Airway epithelial cell (primary cell): ENCODE measurements around the gene UBE2Z. TPM values are rescaled to one million over a fixed set of nuclear protein-coding genes. Genes with fewer than 3 reads are reported as not detected.

Experiments used
- total RNA-seq: library from RNA; depleted of rRNA; stranded (reverse); fragments of >200 nt; gene quantifications from 2 replicates; pipeline ENCODE4 v1.2.3, GENCODE V29; 2015

Gene UBE2Z
- total RNA-seq, result 58.4 and 66.9 TPM in 2 replicates

DNA sequence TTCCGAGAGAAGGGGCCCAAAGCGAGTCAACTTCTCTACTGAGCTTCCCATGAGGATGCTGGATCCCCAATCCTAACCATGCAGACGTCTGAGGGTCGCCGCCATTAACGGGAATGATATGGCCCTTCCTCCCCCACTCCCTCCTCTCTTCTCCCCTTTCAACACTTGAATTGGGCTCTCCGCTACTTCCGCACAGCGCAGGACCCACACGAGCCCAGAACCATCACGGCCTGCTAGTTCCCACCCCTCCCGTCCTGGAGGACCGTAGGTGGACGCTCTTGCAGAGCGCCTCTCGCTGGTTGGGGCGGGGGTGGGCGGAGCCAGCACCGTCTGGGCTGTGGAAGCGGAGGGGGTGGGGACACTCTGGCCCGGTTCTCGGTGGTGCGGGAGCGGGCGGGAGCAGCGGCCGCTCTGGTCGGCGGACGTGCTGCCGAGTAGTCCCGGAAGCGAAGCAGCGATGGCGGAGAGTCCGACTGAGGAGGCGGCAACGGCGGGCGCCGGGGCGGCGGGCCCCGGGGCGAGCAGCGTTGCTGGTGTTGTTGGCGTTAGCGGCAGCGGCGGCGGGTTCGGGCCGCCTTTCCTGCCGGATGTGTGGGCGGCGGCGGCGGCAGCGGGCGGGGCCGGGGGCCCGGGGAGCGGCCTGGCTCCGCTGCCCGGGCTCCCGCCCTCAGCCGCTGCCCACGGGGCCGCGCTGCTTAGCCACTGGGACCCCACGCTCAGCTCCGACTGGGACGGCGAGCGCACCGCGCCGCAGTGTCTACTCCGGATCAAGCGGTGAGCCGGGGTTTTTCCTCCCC, at the start of gene UBE2Z:
Gene UBE2Z, plus strand, starts transcription at position 361 of the 797 bp plus-strand sequence. Its CDS starts 97 bp downstream, at position 458.

DNA sequence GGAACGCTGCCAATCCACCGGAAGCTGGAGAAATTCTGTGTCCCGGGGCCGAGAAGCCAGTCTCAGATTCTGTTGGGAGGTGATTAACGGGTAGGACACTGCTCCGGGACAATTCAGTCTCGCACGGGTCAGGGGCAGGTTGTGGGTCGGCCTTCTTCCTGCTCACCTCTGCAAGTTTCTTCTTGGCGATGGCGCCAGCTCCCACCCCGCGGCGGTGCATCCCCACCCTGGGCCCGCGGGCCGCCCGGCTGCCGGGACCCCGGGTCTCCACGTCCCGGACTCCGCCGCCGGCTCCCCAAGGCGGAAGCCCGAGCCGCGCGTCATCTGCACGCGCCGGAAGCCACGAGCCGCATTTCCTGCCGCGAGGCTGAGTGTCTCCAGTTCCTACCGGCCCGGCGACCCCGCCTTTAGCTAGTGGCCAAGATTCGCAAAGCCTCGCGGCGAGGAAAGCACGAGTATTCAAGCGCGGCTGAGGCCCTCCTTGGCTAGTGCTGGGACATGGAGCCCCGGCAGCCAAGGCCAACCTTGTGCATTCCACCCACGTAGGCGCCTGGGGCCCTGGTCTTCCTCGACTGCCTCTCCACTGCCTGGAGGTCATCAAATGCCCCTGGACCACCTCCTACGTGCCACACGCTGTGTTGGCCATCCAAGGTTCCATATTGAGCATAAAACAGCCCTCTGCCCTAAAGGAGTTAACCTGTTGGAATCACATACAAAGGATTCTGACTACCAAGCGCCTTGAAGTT, 36.5 kb downstream of the UBE2Z start, which contains the start of gene SNF8:
Gene SNF8, minus strand, starts transcription at position 328 of the 746 bp plus-strand sequence. Its CDS starts 108 bp downstream, at position 220.

Other genes starting within 250 kb of the UBE2Z start
- gene PRAC1, start 185.9 kb upstream of the UBE2Z start, total RNA-seq, result not detected in 2 replicates
- not detected in 2 replicates for gene PRAC2, start 185.2 kb upstream of the UBE2Z start, total RNA-seq
- gene HOXB13, start 179.7 kb upstream of the UBE2Z start, total RNA-seq, result not detected in 2 replicates
- gene TTLL6, start 91.2 kb upstream of the UBE2Z start, total RNA-seq, result not detected in 2 replicates
- gene CALCOCO2, start 77.4 kb upstream of the UBE2Z start, total RNA-seq, result 30.0 and 36.3 TPM in 2 replicates
- gene ATP5MC1, start 15.6 kb upstream of the UBE2Z start, total RNA-seq, result 138 and 240 TPM in 2 replicates
- 68.4 and 103 TPM in 2 replicates for gene SNF8, start 36.4 kb downstream of the UBE2Z start, total RNA-seq
- gene GIP, start 60.2 kb downstream of the UBE2Z start, total RNA-seq, result not detected in 2 replicates
- 3.4 and 4.4 TPM in 2 replicates for gene IGF2BP1, start 89.0 kb downstream of the UBE2Z start, total RNA-seq
- gene B4GALNT2, start 224.4 kb downstream of the UBE2Z start, total RNA-seq, result 0.35 and 0.98 TPM in 2 replicates